Glomerular endothelial cell (primary cell): Measurements from ENCODE around the gene CCDC102B. TPM values are rescaled to one million over a fixed set of nuclear protein-coding genes. Genes with fewer than 3 reads are reported as not detected.

Source experiments
- DNase-seq: peaks from one replicate; pipeline ENCODE4 v3.0.0-alpha.2; 2011; ENCODE audit warnings: low read depth, low spot score; ENCODE audit errors: extremely low read depth
- total RNA-seq: library from RNA; depleted of rRNA; stranded (reverse); fragments of >200 nt; gene quantifications from 2 replicates; pipeline ENCODE4 v1.2.3, GENCODE V29; 2015

CCDC102B gene
- total RNA-seq, 1 donor from 2014 or later: 8.2 TPM

- DNase-seq: no peak
These were observed 266.2 kb downstream of the CCDC102B start for GRCh38 chr18:69064063-69064462.

GRCh38 chr18:69067048-69067447, 269.2 kb downstream of the CCDC102B start:
- DNase-seq: no peak

DNA sequence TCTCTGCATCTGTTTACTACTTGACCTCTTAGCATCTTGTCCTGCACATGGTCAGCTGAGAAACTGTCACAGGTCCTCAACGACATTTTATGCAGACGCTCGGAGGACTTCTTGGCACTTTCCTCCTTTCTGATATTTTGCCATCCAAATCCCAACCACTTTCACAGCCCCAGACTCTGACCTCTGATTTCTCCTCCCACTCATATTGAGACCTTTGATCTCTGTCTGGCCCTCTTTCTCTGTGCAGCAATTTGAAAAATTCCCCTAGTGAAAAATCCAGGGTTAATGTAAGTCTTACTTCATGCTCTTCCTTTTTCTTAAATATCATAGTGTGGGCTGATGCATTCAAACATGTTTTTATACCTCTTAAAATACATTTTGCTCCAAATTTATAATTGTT, 273.8 kb downstream of the CCDC102B start:
- no peak for DNase-seq

GRCh38 chr18:69081846-69082245, 284.0 kb downstream of the CCDC102B start:
- DNase-seq: no peak

- no peak for DNase-seq
These were observed 284.6 kb downstream of the CCDC102B start for GRCh38 chr18:69082499-69082898.

GRCh38 chr18:69085951-69086350, 288.1 kb downstream of the CCDC102B start:
- no peak for DNase-seq

DNA sequence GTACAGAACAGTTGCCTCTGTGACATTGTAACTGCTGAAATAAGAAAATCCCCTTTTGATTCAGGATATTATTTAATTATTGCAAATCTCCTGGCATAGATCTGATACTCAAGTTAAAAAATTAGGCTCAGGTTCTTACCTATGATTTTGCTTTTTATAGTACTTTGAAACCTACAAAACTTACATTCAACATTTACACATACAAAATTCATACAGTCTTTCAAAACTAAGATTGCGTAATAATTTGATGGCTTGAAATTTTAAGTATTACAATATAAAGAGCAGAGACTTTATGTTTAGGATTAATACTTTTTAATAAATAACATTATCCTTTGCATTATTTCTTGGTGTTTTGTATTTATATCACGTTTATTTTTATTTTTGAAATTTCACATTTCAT, 291.1 kb downstream of the CCDC102B start:
- no peak for DNase-seq

DNA sequence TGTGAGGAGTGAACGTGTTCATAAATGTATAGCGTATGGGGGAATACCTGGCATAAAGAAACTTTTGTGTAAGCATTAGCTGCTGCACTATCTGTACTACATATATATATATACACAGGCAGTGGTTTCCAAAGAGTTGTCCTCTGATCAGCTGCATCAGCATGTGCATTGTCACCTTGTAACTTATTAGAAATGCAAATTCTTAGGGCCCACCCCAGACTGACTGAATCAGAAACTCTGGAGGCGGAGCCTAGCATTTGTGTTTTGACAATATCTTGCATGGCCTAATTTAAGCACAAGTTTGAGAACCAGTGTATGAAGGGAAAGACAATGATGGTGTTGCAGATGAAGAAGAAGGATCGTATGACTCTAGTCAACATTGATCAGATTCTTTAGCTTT, 299.5 kb downstream of the CCDC102B start:
- no peak for DNase-seq

DNA sequence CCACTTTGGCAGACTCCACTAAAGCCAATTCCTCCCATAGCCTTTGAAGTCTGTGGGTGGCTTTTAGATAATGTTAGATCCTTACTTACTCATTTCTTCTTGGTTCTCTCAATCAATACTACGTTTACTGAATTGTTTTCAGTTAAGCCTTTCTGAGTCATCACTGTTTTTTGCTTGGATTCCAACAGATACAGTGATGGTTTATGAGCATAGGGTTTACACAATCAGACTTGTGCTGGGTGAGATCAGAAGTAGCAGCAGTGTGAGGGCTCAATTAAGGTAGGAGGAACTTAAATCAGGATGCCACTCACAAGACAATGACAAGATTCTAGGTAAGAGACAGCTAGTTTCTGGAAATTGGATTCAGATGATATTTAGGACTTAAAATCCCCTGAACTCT, 305.1 kb downstream of the CCDC102B start:
- DNase-seq: no peak

Other genes with a start within 250 kb of the CCDC102B start
- gene TMX3, start 83.0 kb upstream of the CCDC102B start, total RNA-seq: 55.0 and 60.8 TPM in 2 replicates